ENCODE results near the gene MLLT3.

MLLT3 gene

DNA sequence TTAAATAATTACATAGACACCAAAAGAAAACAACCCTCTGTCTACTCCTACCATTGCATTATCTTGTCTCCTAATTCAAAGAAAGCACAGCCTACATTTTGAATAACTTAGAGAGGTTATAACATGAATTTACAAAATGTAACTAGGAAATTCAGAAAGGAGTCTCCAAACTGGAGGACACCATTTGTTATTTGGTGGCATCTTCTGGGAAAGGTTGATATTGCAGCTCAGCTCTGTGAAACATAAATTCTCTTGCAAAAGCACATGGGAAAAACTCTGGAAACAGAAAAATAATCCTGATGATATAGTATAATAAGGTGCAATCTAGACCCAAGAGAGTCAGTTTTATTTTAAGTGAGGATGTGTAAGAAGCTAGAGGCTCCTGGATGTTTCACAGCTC is 215.3 kb downstream of the MLLT3 start:
- FAIRE-seq, result no peak

DNA sequence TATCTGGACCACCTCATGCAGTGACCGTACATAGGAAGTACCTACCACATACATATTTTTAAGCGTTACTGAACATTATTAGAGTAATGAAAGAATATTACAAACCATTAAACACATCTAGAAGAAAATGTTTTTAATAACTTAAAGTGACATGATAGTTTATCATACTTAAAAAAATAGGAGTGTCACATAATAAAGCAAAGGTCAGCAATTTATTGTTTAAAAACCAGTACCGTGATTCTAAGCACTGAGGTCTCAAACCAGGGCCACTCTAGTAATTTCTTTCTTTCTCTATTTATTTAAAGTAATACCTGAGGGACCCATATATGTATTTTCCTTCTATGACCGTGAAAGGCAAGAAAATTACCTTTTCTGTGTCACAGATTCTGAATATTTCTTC is 216.0 kb downstream of the MLLT3 start:
- no peak for FAIRE-seq

DNA sequence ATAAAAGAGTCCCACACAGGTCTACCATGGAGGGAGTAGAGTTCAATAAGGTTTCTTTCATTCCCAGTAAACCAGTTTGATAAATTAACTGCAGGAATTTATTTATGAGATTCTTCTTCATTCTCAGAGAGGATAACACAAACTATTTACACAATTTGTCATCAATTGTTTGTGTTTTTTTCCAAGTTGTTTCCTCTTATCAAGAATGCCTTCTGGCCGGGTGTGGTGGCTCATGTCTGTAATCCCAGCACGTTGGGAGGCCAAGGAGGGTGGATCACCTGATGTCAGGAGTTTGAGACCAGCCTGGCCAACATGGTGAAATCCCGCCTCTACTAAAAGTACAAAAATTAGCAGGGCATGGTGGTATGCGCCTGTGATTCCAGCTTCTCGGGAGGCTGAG is 216.7 kb downstream of the MLLT3 start:
- no peak for FAIRE-seq

DNA sequence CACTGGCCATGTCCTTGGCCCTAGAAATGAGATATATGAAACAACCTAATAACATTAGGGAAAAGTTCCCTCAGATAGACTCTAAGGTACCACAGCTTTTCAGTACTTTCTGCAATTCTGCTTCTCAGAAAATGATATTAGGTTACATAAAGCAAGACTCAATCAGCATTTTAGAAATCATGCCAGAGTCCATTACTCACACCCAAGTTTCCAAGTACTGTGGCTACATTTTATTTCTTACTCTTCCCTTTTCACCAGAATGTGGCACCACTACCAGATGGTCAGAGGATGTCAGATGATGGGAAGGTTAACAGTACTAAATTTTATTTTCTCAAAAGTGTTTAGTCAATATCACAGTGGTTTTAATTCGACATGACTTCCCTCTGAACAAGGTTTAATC is 217.2 kb downstream of the MLLT3 start:
- FAIRE-seq, result no peak

DNA sequence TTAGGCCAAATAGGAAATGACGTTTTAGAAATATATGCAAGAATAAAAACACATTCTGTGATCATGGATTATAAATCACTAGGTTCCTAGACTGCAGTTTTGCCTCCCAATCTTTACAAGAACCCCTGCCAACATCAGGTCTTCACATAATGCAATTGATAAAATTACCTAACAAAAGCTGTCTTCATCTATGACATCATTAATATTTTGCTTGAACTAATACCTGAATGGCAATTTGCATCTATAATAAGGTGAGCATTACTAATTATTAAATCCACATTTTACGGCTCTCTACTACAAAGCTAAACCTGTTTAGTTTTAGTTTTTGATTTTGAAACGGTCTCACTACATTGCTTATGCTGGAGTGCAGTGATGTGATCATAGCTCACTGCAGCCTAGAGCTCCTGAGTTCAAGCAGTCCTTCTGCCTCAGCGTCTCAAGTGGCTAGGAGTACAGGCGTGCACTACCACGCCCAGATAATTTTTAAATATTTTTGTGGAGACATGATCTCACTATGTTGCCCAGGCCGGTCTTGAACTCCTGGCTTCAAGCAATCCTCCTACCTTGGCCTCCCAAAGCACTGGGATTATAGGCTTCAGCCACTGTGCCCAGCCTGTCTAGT is 218.0 kb downstream of the MLLT3 start:
- FAIRE-seq, result no peak

DNA sequence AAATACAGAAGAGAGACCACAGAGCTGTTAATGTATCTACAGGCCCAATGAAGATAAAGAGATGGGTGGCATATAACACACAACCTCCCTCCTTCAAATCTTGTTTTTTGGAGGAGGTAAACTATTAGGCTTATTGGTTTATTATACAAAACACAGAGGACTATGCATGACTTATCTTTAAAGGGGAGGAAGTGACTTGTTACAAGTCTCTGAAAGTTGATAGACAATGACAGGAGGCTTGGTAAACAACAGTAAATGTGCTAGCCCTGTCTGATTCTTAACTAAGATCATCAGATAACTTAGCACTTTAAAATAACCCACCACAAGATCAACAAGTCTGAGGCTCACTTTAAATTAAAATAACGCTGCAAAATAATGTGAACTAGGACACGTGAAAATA is 219.0 kb downstream of the MLLT3 start:
- FAIRE-seq, result no peak

DNA sequence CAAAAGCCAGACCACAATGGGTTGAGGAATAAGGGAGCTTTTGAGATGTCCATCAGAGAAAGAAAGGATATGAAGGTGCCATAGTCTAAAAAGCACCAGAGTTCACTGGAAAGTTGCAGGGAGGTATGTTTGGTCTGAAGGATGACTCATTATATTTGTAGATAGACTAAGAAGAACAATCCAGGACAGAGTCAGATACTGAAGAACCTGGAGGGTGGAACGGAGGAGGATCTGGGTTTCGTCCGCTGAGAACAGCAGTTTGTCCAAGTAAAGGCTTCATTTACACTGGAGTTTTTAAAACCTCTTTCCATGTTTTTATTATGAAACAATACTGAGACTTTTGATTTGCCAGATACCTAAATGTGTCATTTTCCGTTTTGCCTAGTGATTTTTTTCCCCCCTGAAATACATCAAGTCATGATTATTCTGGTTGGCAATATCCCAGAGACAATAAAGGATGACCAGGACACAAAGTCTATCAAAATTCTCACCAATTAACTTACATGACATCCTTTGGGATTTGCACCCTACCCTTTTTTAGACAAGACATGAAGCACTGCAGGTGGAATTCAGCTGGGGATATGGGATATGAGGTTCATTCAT is 219.9 kb downstream of the MLLT3 start:
- FAIRE-seq, result no peak

DNA sequence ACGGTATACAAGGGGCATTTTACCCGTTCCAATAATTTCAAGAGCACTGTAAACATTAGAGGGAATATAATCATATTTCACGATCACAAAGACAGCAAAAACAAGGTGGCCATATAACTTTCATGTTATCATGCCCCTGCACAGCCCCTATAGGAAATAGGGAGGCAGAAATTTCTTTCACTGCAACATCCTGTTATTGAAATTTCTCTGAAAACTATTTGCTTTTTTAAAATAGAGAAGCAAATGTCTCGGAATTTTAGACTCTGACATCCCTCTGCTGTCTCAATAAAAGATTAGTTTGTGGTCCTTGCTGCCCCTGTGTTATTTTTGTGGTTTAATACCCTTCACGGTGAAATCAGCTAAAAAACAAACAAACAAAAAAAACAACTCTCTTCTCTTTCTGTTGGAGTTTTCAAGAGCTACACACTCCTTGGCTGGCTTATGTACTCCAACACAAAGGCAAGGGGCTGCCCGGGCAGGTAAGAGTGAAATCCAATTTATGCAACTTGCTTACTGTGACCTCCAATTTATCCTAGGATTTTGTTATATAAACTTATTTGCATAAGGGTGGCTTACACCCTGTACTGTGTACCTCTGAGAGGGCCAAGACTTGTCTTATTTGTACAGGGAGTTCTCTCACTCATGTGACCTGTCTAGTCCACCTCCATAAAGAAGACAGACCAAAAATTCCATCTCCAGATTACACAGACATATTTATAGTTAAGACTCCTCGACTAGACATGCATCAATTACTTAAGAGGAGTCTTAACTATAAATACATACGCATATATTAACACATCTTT is 223.6 kb downstream of the MLLT3 start:
- FAIRE-seq, result no peak

DNA sequence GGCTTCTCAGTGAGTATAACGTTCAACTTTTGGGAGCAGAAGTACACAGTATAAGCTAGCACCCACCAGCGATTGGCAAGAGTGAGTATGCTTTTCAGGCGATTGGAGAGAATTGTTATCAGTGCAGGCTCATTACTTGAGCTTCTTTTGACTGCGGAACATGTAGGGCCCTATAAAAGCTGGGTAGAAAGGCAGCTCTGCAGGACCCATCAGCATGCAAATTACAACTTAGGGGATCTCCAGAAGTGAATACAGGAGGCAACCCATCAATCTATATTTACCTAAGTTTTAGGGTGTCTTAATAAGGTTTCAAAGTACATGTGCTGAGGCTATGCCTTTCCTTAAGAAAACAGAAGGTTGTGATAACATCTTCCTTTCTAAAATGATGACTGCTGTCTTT is 225.0 kb downstream of the MLLT3 start:
- no peak for FAIRE-seq

DNA sequence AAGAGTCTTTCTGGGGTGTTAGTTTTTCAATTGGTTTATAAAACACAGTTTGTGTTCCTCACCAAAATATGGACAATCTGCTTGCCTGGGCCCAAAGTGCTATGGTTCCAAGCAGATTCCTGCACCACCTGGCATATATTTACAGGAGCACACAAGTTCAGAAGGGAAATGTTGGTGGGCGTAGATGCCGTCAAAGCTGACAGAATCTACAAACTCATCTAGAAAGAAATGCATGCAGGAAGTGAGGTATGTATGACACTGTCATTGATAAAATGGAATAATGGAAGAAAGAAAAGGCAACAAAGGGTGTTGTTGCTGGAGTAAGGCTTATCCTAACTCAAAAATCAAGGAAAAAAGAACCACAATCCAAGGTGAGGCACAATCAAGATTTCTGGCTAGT is 225.8 kb downstream of the MLLT3 start:
- FAIRE-seq, result no peak

DNA sequence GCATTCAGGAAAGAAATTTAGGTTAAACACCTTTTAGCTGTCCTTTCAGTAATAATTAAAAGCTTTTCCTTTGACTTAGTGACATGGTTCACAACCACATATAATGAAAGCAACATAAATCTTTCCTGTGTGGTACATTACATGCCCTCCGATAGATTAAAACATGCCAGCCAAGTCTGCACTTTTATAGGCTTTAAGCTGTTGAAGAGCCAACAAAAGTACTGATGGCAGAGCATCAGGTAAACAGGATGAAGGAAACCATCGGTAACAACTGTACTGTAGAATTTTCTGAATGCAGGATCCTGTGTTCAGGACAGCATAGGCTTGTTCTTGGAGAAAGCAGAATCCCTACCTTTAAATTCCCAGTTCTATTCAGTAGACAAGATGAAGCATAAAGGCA is 226.6 kb downstream of the MLLT3 start:
- FAIRE-seq, result no peak

DNA sequence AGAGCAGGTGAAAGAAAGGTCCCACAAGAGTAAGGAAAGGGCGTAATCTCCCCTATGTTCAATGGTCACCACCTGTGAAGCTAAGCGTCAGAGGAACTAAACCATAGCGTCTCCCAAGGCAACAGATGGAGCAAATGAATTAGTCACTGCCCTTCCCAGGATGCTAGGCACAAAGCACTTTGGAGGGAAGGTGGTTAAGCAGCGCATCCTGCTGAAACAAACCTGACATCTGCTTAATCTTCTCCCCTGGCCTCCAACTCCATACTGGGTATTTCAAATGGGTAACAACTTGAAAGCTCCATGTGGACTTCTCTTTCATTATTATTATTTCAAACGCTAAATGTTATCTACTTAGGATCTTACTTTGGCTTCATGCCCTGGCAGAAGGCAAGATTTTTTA is 227.3 kb downstream of the MLLT3 start:
- FAIRE-seq, result no peak

DNA sequence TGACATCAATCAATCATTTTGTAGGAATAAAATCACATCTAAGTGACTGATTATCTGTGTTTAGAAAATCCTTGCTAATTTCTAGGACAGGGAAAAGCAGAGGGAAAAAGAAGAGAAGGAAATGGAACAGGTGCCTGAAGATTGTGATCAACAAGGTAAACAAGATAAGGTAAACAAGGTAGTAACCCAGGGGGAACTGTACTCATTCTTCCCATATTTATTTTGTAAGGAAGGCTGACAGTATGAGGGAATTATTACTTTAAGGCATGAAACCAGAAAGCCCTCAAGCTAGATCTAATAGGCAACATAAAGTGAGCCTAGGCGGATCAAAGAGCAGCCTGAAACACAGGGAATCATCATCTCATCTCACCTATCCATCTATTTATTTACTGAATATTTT is 231.1 kb downstream of the MLLT3 start:
- FAIRE-seq, result no peak

DNA sequence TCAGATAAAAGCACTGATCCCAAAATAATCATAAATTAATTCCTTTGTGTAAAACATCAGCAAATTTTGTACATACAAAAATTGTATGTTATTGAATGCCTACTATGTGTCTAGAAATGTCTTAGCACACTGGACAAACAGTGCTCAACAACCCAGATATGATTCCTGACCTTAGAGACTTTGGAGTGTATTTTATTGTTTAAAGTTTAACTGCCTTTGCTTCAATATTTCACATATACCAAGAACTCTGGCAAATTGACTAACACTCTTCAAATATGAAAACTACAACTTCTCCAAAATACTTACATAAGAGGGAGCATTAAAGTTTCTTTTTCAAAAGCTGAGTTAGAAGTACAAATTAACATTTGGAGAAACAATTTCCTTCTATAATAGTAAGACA is 231.9 kb downstream of the MLLT3 start:
- no peak for FAIRE-seq

DNA sequence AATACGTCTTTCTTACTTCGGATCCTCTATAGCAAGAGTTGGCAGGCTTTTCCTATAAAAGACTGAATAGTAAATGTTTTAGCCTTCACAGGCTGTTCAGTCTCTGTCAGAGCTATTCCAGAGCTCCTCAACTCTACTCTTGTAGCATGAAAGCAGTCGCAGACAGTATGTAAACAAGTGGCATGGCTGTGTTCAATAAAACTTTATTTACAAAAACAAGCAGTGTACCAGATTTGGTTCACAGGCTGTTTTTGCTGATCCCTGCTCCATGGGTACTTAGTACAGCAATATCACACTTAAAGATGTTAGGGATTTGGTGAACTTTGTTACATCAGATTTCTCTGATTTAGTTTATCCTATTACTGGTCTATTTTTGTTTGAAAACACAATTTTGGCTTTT is 235.2 kb downstream of the MLLT3 start:
- no peak for FAIRE-seq

DNA sequence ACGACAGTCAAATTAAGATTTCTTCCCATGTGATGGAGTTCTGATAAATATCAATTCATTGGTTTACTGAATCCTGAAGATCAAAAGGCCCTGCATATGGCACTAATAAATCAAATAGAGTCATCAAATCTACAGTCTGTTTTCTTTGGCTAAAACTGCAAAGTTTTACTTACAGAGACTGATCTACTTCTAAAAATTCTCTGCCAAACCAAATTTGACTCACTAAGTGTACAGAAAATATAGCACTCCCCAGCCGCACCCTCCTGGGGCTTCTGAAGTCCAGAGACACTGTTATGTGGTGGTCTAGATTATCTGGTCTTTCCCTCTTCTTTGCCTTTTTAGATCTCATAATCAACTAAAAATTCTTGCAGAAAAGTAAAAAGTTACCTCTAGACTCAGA is 237.7 kb downstream of the MLLT3 start:
- FAIRE-seq, result no peak

DNA sequence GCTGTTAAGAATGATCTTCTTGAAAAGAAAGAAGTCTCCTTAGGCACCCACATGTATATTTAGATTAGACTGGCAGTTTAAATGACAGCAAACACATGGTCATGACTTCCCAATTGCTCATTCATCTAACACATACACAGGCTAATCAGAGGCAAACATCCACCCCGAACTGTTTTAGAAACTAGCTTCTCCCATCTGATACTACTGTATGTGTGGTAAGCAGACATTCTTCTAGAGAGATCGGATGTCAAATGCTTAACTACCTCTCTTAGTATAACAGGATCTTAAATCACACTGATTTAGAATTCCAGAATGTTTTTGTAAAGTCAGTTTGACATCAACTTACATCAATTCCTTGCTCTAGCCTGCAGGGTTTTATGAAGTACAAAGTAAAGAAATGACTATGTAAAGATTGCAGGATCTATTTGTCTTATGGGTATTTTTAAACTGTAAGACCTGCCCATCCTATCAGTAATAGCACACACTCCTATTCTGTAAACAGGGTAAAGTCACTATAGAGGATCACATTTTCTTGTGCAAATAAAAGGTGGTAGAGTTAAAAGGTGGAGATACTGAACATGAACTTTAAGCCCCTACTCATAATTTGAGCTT is 239.7 kb downstream of the MLLT3 start:
- FAIRE-seq, result no peak

DNA sequence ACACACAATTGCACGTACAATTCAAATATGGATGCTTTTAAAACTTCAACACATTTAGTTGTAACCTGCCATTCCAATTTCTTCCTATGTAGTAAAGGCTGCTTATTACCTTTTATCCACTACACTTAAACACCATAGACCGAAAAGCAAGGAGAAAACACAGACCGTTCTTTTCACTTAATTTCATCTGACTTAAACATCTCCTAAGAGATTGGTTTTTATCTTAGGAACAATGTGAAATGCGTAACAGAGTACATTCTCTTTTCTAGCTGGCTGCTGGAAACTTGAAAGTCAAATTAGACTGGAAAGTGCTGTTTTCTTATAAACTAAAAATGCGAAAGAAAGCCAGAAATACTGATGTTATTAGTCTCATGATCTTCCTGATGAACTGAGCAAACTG is 241.8 kb downstream of the MLLT3 start:
- no peak for FAIRE-seq

DNA sequence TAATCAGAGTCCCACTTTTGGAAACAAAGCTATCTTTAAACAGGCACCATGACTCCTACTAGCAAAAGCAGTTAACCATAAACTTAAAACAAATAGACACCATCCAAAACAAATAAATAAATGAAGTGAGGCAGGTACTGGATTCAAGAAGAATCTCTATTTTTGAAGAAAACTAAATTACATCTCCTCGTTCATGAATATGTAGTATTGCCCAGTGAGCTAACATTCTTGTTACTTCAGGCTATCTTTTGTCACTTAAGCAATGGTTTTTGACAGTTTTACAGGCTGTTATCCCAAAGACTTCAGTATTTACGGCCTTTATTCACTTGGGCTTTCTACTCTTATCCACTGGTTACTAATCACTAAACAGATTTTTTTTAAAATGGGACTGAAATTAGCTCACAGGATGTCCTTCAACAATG is 242.5 kb downstream of the MLLT3 start:
- no peak for FAIRE-seq

DNA sequence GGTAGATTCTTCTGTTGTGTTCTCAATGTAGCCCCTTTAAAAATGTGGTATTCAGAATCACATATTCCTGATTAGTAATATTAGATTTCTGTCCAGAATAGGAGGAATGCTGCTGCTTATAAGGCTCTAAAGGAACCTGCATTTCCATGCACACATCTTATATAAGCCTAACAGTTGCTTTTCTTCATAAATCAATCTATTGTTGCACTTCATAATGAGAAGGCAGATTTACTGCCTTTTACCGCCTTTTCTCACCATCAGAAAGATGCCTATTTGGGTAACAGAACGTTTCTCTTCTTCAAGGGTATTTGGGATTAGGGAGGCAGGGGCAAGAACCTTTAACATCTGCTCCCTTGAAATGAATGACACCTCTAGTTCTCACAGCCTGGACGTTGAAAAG is 243.4 kb downstream of the MLLT3 start:
- FAIRE-seq, result no peak

DNA sequence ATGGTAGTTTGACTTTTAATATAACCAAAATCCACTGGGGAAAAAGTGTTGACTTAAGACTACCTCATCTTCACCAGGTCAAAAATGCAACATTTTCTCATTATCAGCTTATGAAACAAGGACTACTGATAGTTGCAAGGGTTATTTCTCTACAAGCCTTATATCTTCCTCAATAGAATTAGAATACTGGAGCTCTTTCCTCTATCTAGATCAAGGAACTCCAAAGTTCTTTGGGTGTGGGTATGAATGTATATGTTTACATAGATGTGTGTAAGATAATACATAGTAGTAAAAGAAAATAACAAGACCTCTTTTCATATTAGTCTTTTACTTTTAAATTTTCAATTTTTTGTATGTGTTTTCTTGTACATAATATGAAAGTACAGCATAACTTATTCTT is 244.5 kb downstream of the MLLT3 start:
- no peak for FAIRE-seq

DNA sequence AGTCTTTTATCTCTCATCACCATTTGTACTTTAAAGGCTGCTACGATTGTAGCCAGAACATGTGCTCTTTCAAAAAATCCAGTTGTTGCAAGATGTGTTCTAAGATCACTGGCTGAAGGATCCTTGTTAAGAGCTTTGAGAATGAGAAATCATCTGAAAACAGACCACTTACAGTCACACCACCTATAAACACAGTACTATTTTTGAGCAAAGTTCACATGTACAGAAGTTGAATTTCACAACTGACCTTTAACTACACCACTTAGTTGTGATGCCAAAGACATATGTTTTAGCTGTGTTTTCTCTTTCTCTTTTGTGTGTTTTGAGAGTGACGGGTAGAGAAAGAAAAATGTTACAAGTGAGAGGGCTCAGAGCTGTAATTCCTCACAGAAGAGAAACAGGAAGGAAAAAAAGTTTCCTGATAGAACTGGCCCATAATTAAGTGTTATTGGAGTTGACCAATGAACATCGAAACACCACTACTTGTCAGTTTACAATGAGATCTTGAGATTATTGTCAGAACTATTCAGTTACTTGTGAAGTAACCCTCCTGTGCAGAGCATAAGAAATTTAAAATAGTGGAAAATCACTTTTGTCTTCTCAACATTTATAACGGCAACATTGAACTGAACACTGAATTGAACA is 245.4 kb downstream of the MLLT3 start:
- FAIRE-seq, result no peak

DNA sequence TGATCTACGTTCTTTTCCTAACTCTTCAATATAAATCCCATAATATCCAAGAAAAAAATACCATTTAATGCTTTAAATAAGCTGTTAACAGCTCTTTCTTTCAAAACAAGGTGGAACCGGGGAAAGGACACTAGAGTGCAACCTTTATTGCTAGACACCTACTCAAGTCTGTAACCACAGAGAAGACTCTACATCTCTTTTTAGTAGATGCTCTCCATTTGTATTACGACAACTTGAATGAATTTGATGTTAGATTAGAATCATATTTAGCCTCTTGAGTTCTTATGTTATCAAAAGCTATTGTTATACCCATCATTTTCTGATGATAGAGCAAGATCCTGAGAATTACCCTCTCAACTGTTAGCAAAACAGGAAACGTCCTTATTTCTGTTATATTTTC is 246.3 kb downstream of the MLLT3 start:
- no peak for FAIRE-seq

DNA sequence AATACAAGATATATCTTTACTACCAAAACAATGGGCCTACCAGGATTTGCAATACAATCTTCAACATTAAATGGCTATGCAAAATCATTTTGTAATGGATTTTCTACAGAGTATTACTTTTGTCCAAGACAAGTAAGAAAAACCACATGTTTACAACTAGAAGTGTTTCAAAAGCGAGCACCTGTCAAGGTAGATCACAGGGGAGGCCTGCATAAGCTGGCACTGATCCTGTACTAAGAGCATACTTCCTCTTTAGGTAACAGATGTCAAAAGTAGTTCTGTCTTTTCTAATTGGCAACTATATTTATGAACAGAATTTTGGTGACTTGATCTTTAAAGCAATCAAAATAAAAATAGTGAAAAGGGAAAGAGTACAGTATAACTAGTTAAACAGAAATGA is 249.0 kb downstream of the MLLT3 start:
- FAIRE-seq, result no peak
